SK-N-SH (cell line): ENCODE data around the gene SCD5. TPM values are rescaled to one million over a fixed set of nuclear protein-coding genes. Genes with fewer than 3 reads are reported as not detected.

ENCODE experiments used
- CTCF ChIA-PET: fragments of 300-600, 350-600 bp; formaldehyde crosslinking; extraction: SDS; loops from one replicate; lab custom pipeline; 2021; lab: Yijun Ruan, JAX
- POLR2A ChIA-PET: fragments of 350-600 bp; sonication (Branson Sonifier 250); formaldehyde crosslinking; extraction: SDS; loops from one replicate; lab custom pipeline; 2020; ENCODE audit warnings: antibody characterized with exemption, inconsistent platforms; lab: Yijun Ruan, JAX
- DNase-seq: peaks from one replicate; pipeline ENCODE4 v3.0.0; 2012
- H2AFZ ChIP-seq: fragments of 200-600 bp; sonication (generic); 2 replicates; pipeline ENCODE4 v1.8.1; 2016; ENCODE audit warnings: antibody characterized with exemption, mild to moderate bottlenecking, low read depth
- H3F3A ChIP-seq: fragments of 200-600 bp; sonication (generic); replicated peaks from 2 replicates; pipeline ENCODE3; 2016; ENCODE audit warnings: antibody characterized with exemption, mild to moderate bottlenecking; ENCODE audit not compliant: insufficient read depth
- H3K27ac ChIP-seq, 2 experiments: fragments of 200-500 bp in 1 of 2; fragments of 200-600 bp in 1 of 2; sonication (Bioruptor generic) in 1 of 2; sonication (generic), shearing (Covaris generic) in 1 of 2; 2 replicates each; pipeline versions ENCODE4 v1.5.1 to v1.6.1; 2014 to 2016; ENCODE audit warnings: low read depth in 2 of 2, inconsistent platforms in 1 of 2, low read length in 1 of 2, mild to moderate bottlenecking in 1 of 2, mixed read lengths in 1 of 2
- H3K27me3 ChIP-seq: fragments of 200-600 bp; sonication (generic), shearing (Covaris generic); 2 replicates; pipeline ENCODE4 v1.6.1; 2016; ENCODE audit warnings: mixed run types; ENCODE audit not compliant: insufficient read depth
- H3K36me3 ChIP-seq, 2 experiments: fragments of 200-500 bp in 1 of 2; fragments of 200-600 bp in 1 of 2; sonication (Bioruptor generic) in 1 of 2; sonication (generic) in 1 of 2; replicated peaks in 1 of 2; 2 replicates each; pipeline versions ENCODE3 to v1.5.1; 2014 to 2016; ENCODE audit warnings: low read length in 1 of 2, mild to moderate bottlenecking in 1 of 2; ENCODE audit not compliant: insufficient read depth in 2 of 2, control insufficient read depth in 1 of 2
- H3K4me1 ChIP-seq, 2 experiments: fragments of 200-500 bp in 1 of 2; fragments of 200-600 bp in 1 of 2; sonication (Bioruptor generic) in 1 of 2; sonication (generic), shearing (Covaris generic) in 1 of 2; 2 replicates each; pipeline versions ENCODE4 v1.5.1 to v1.6.1; 2014 to 2016; ENCODE audit warnings: low read depth in 1 of 2, low read length in 1 of 2, mixed run types in 1 of 2; ENCODE audit not compliant: insufficient read depth in 2 of 2, control insufficient read depth in 1 of 2
- H3K4me2 ChIP-seq: fragments of 200-600 bp; sonication (generic), shearing (Covaris generic); 2 replicates; pipeline ENCODE4 v1.6.1; 2017; ENCODE audit warnings: mixed run types
- H3K4me3 ChIP-seq, 2 experiments: fragments of 200-500 bp in 1 of 2; fragments of 200-600 bp in 1 of 2; sonication (Bioruptor generic) in 1 of 2; sonication (generic), shearing (Covaris generic) in 1 of 2; 2 replicates each; pipeline versions ENCODE4 v1.5.1 to v1.8.1; 2014 to 2016; ENCODE audit warnings: low read depth in 2 of 2, inconsistent platforms in 1 of 2, low read length in 1 of 2, mild to moderate bottlenecking in 1 of 2, mixed read lengths in 1 of 2, moderate library complexity in 1 of 2
- H3K79me2 ChIP-seq: fragments of 200-600 bp; sonication (generic); 2 replicates; pipeline ENCODE4 v1.8.1; 2017; ENCODE audit warnings: mild to moderate bottlenecking; ENCODE audit not compliant: insufficient read depth
- H3K9ac ChIP-seq: fragments of 200-600 bp; sonication (generic); 2 replicates; pipeline ENCODE4 v1.6.1; 2017; ENCODE audit warnings: mixed run types
- H3K9me2 ChIP-seq: fragments of 200-600 bp; sonication (generic); 2 replicates; pipeline ENCODE4 v1.6.1; 2017; ENCODE audit warnings: mixed run types
- H3K9me3 ChIP-seq: fragments of 200-600 bp; sonication (generic); 2 replicates; pipeline ENCODE4 v1.6.1; 2017; ENCODE audit warnings: mixed run types, mild to moderate bottlenecking, moderate library complexity
- H4K20me1 ChIP-seq: fragments of 200-600 bp; sonication (generic); 2 replicates; pipeline ENCODE4 v1.6.1; 2017; ENCODE audit warnings: mild to moderate bottlenecking, mixed run types; ENCODE audit not compliant: insufficient read depth
- EP300 ChIP-seq, 2 experiments: IDR thresholded peaks; 2 replicates each; pipeline versions ENCODE4 v1.4.0 to v1.6.1; 2012; ENCODE audit warnings: borderline replicate concordance in 1 of 2, low read depth in 1 of 2, low read length in 1 of 2
- GABPA ChIP-seq: IDR thresholded peaks from 2 replicates; pipeline ENCODE4 v1.4.0; 2012; ENCODE audit warnings: low read depth, mild to moderate bottlenecking
- IRF3 ChIP-seq: fragments of 150-350 bp; IDR thresholded peaks from 2 replicates; pipeline ENCODE4 v1.6.1; 2016; ENCODE audit warnings: mild to moderate bottlenecking, low read depth, low read length
- JUND ChIP-seq: IDR thresholded peaks from 2 replicates; pipeline ENCODE4 v1.4.0; 2012
- MEF2A ChIP-seq: IDR thresholded peaks from 2 replicates; pipeline ENCODE4 v1.4.0; 2012; ENCODE audit warnings: low read depth, borderline replicate concordance
- MXI1 ChIP-seq: IDR thresholded peaks from 2 replicates; pipeline ENCODE4 v1.6.1; 2012; ENCODE audit warnings: mild to moderate bottlenecking, low read depth, low read length, improper control_type of control experiment
- NFIC ChIP-seq: IDR thresholded peaks from 2 replicates; pipeline ENCODE4 v1.4.0; 2012; ENCODE audit warnings: borderline replicate concordance
- NRF1 ChIP-seq: IDR thresholded peaks from 2 replicates; pipeline ENCODE4 v1.6.1; 2012; ENCODE audit warnings: low read depth, mild to moderate bottlenecking, low read length
- PBX3 ChIP-seq: IDR thresholded peaks from 2 replicates; pipeline ENCODE4; 2012
- POLR2AphosphoS5 ChIP-seq: IDR thresholded peaks from 2 replicates; pipeline ENCODE4 v1.6.1; 2012; ENCODE audit warnings: low read depth, low read length
- RAD21 ChIP-seq: IDR thresholded peaks from 2 replicates; pipeline ENCODE4 v1.6.1; 2012; ENCODE audit warnings: mild to moderate bottlenecking, low read length
- REST ChIP-seq: IDR thresholded peaks from 2 replicates; pipeline ENCODE4 v1.6.1; 2012; ENCODE audit warnings: mild to moderate bottlenecking, low read depth, low read length, moderate library complexity
- RFX5 ChIP-seq: IDR thresholded peaks from 2 replicates; pipeline ENCODE4 v1.6.1; 2012; ENCODE audit warnings: mild to moderate bottlenecking, improper control_type of control experiment, low read length
- RXRA ChIP-seq: IDR thresholded peaks from 2 replicates; pipeline ENCODE4 v1.4.0; 2012; ENCODE audit warnings: low read depth, mild to moderate bottlenecking, borderline replicate concordance
- SIN3A ChIP-seq: IDR thresholded peaks from 2 replicates; pipeline ENCODE4 v1.6.1; 2012; ENCODE audit warnings: low read depth, mild to moderate bottlenecking, low read length, moderate library complexity, borderline replicate concordance
- SMC3 ChIP-seq: IDR thresholded peaks from 2 replicates; pipeline ENCODE4 v1.6.1; 2012; ENCODE audit warnings: low read depth, low read length, improper control_type of control experiment
- TEAD4 ChIP-seq: IDR thresholded peaks from 2 replicates; pipeline ENCODE4 v1.4.0; 2012; ENCODE audit warnings: mild to moderate bottlenecking, borderline replicate concordance; ENCODE audit not compliant: insufficient read depth
- USF2 ChIP-seq: fragments of 150-350 bp; IDR thresholded peaks from 2 replicates; pipeline ENCODE4 v1.6.1; 2017; ENCODE audit warnings: antibody characterized with exemption, low read length, low read depth, borderline replicate concordance
- YY1 ChIP-seq: IDR thresholded peaks from 2 replicates; pipeline ENCODE4 v1.4.0; 2012; ENCODE audit warnings: low read depth, mild to moderate bottlenecking
- WGBS: methylation state at CpG from one replicate; pipeline ENCODE4 v1.1.6; 2017; ENCODE audit warnings: low lambda C conversion rate; 5-methylcytosine and 5-hydroxymethylcytosine counted together
- polyA plus RNA-seq, 3 experiments: library from polyadenylated mRNA; depleted of rRNA; stranded (reverse); fragments of >200 nt; gene quantifications; 2 replicates each; pipeline ENCODE4 v1.2.3, GENCODE V29; 2012

SCD5 gene
- polyA plus RNA-seq, 1 of the 3 experiments (the other 2 are of a cell fraction): 23.7 TPM

- DNase-seq: no peak
- Histone ChIP-seq H3K36me3 (no peaks in the 10 kb centered on the region), H3K27ac (no peak overlapping the region), H3K4me3 (no peak overlapping the region), H3K4me2 (no peak overlapping the region), H3K9me3 (no peaks in the 10 kb centered on the region), H3K79me2 (no peaks in the 10 kb centered on the region), H3F3A (peaks cover 5% of the 10 kb centered on the region), H3K9me2 (no peaks in the 10 kb centered on the region), H3K4me1 (peaks cover 0 to 34% of the 10 kb centered on the region in 2 experiments; a peak in 3 of 4 replicates), H3K27me3 (no peaks in the 10 kb centered on the region), H2AFZ (no peak overlapping the region), H4K20me1 (no peaks in the 10 kb centered on the region), H3K9ac (no peak overlapping the region)
- ChIA-PET CTCF (interaction anchor here (1.1 to 1.4 kb wide), 2 partner anchors 60 to 98 kb away, joined by 3 read pairs; no protein-coding TSS in a partner anchor), POLR2A (no interaction called here)
- no peak for TF ChIP-seq REST
- no peak for TF ChIP-seq MXI1
- TF ChIP-seq SMC3: no peak
- no peak for TF ChIP-seq POLR2AphosphoS5
- no peak for TF ChIP-seq EP300 (IDR thresholded peaks at IDR 0.05; ENCODE audit: borderline replicate concordance in 1 of 2, low read depth in 1 of 2, low read length in 1 of 2)
- no peak for TF ChIP-seq PBX3
- TF ChIP-seq TEAD4: no peak
- no peak for TF ChIP-seq RFX5
- 92% methylated on average over 4 of the region's 4 CpGs for WGBS
Observed at GRCh38 chr4:82623121-82623683, 175.4 kb downstream of the SCD5 start.

GRCh38 chr4:82621251-82621650 lies 177.3 kb downstream of the SCD5 start:
- POLR2A ChIA-PET: no interaction called here
- H3K79me2 ChIP-seq: no peaks in the 10 kb centered on the region
- H3K27me3 ChIP-seq: no peaks in the 10 kb centered on the region
- H3F3A ChIP-seq: peaks cover 5% of the 10 kb centered on the region
- no peak overlapping the region for H3K4me3 ChIP-seq
- H3K9me3 ChIP-seq: no peaks in the 10 kb centered on the region
- no peak for DNase-seq
- no peak overlapping the region for H3K4me2 ChIP-seq
- H3K9me2 ChIP-seq: no peaks in the 10 kb centered on the region
- H4K20me1 ChIP-seq: no peaks in the 10 kb centered on the region; the same call in 1 of the 2 replicates
- no peak for TF ChIP-seq JUND
- no peak for TF ChIP-seq SIN3A
- no peak for TF ChIP-seq IRF3
- TF ChIP-seq SMC3: no peak
- TF ChIP-seq NFIC: no peak
- TF ChIP-seq NRF1: no peak
- TF ChIP-seq RXRA: no peak
- no peak for TF ChIP-seq USF2
- TF ChIP-seq RAD21: no peak
- no peak for TF ChIP-seq PBX3
- TF ChIP-seq GABPA: no peak
- TF ChIP-seq MEF2A: no peak
- no peak for TF ChIP-seq MXI1
- TF ChIP-seq YY1: no peak
- TF ChIP-seq POLR2AphosphoS5: no peak
- H3K9ac ChIP-seq: no peak overlapping the region
- peaks cover 0 to 38% of the 10 kb centered on the region in 2 experiments; a peak in 3 of 4 replicates for H3K4me1 ChIP-seq
- H3K36me3 ChIP-seq: no peaks in the 10 kb centered on the region
- 93% methylated on average over 3 of the region's 3 CpGs for WGBS
- H3K27ac ChIP-seq: no peak overlapping the region
- CTCF ChIA-PET: interaction anchor here (2.0 kb wide), 1 partner anchor 118 kb away, joined by 4 read pairs; no protein-coding TSS in a partner anchor
- no peak overlapping the region for H2AFZ ChIP-seq
